Measurements from ENCODE around the gene GAS2L2.
"Not testable (repeated sequence)": the region's sequence is repeated elsewhere in the genome, so short reads cannot be mapped to it uniquely, and the experiment has no call there.

GAS2L2 gene

GRCh38 chr17:35757243-35757642 is 4.2 kb upstream of the GAS2L2 start:
- Histone ChIP-seq H3K9ac (ENCODE audit: low read depth, low read length) (no peak overlapping the region), H3K9me3 (ENCODE audit: control insufficient read depth, insufficient read depth, low read length) (no peaks in the 10 kb centered on the region), H3K4me3 (ENCODE audit: low read depth, low read length) (no peak overlapping the region)

DNA sequence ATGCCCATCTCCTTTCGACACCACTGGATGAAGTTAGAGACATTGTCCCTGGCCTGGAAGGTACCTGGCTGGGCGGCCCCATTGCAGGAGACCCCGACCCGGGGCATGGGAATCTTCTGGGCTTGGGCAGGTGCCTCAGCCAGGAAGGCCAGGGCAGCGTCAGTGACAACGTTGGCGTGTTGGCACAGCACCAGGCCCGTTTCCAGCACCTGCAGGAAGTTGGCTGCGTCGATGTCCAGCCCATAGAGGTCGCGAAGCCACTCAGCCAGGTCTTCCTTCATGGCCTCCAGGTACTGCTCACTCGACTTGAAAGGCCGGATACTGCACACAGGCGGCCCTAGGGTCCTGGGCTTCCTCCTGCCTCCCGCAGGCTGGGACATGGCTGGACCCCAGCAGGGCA is 568 bp downstream of the GAS2L2 start:
- H3K9ac ChIP-seq (ENCODE audit: low read depth, low read length): no peak overlapping the region
- no peaks in the 10 kb centered on the region for H3K4me1 ChIP-seq (ENCODE audit: control insufficient read depth, insufficient read depth, low read length)
- H3K36me3 ChIP-seq (ENCODE audit: control insufficient read depth, insufficient read depth, low read length): no peaks in the 10 kb centered on the region
- H3K27me3 ChIP-seq (ENCODE audit: control insufficient read depth, insufficient read depth, low read length): peaks cover 13% of the 10 kb centered on the region
- H3K9me3 ChIP-seq (ENCODE audit: control insufficient read depth, insufficient read depth, low read length): no peaks in the 10 kb centered on the region
- H3K27ac ChIP-seq (ENCODE audit: low read depth, low read length): no peak overlapping the region
- no peak overlapping the region for H3K4me3 ChIP-seq (ENCODE audit: low read depth, low read length)

More at GRCh38 chr17:35757243-35757642, 4.2 kb upstream of the GAS2L2 start:
- Histone ChIP-seq H3K36me3 (ENCODE audit: control insufficient read depth, insufficient read depth, low read length) (no peaks in the 10 kb centered on the region), H3K27me3 (ENCODE audit: control insufficient read depth, insufficient read depth, low read length) (no peaks in the 10 kb centered on the region), H3K4me1 (ENCODE audit: control insufficient read depth, insufficient read depth, low read length) (no peaks in the 10 kb centered on the region), H3K27ac (ENCODE audit: low read depth, low read length) (no peak overlapping the region)

GRCh38 chr17:35751541-35751940 is 1.5 kb downstream of the GAS2L2 start:
- not testable (repeated sequence) for H3K9ac ChIP-seq (ENCODE audit: low read depth, low read length)

DNA sequence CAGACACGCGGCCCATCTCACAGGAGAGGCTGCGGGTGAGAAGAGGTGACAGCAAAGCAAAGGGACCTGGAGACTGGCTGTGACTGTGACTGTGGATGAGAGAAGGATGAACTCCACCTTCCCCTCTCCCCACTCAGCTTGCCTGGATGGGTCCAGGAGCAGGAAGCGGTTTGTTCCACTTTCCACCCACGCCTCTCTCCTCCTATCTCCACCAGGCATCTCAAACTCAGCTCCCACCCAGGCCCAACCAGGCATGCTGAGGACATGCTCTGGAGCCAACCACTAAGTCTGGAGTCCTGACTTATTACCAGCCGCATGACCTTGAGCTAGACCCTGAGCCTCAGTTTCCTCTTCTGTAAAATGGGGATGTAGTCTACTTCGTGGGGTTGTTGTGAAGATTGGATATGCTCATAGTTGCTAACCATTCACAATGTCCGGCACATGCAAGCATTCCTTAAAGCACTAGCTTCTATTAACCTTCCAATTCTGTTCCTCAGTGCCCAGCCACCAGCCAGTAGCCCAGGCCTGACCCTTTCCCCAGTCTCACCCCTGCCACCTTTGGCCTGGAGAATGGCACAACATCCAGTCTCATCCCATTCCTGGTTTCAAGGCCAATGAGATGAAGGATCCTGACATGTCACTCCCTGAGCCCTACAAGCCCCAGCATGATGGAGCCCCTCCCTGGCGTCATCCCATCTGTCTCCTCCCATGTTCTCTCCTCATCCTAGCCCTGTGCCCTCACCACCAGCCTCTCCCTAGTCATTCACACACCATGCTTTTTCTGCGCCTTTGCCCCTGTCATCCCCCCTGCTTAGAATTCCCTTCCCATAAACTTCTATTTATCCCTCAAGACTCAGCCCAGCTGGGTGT is 2.3 kb downstream of the GAS2L2 start:
- Histone ChIP-seq H3K9ac (ENCODE audit: low read depth, low read length) (no peak overlapping the region), H3K27me3 (ENCODE audit: control insufficient read depth, insufficient read depth, low read length) (peaks cover 13% of the 10 kb centered on the region), H3K4me1 (ENCODE audit: control insufficient read depth, insufficient read depth, low read length) (no peaks in the 10 kb centered on the region), H3K27ac (ENCODE audit: low read depth, low read length) (no peak overlapping the region), H3K9me3 (ENCODE audit: control insufficient read depth, insufficient read depth, low read length) (no peaks in the 10 kb centered on the region), H3K4me3 (ENCODE audit: low read depth, low read length) (no peak overlapping the region), H3K36me3 (ENCODE audit: control insufficient read depth, insufficient read depth, low read length) (no peaks in the 10 kb centered on the region)

More at GRCh38 chr17:35751541-35751940, 1.5 kb downstream of the GAS2L2 start:
- H3K27ac ChIP-seq (ENCODE audit: low read depth, low read length); H3K4me1 ChIP-seq (ENCODE audit: control insufficient read depth, insufficient read depth, low read length); H3K36me3 ChIP-seq (ENCODE audit: control insufficient read depth, insufficient read depth, low read length); H3K4me3 ChIP-seq (ENCODE audit: low read depth, low read length); H3K9me3 ChIP-seq (ENCODE audit: control insufficient read depth, insufficient read depth, low read length): not testable (repeated sequence)
- H3K27me3 ChIP-seq (ENCODE audit: control insufficient read depth, insufficient read depth, low read length): peaks cover 13% of the 10 kb centered on the region

- Histone ChIP-seq H3K4me3 (ENCODE audit: low read depth, low read length) (peak overlapping the region; percentile 37; the same call in 1 of the 2 replicates), H3K4me1 (ENCODE audit: control insufficient read depth, insufficient read depth, low read length) (no peaks in the 10 kb centered on the region), H3K9ac (ENCODE audit: low read depth, low read length) (no peak overlapping the region), H3K27ac (ENCODE audit: low read depth, low read length) (no peak overlapping the region), H3K27me3 (ENCODE audit: control insufficient read depth, insufficient read depth, low read length) (peaks cover 13% of the 10 kb centered on the region), H3K36me3 (ENCODE audit: control insufficient read depth, insufficient read depth, low read length) (no peaks in the 10 kb centered on the region), H3K9me3 (ENCODE audit: control insufficient read depth, insufficient read depth, low read length) (no peaks in the 10 kb centered on the region)
These were observed 3.3 kb downstream of the GAS2L2 start for GRCh38 chr17:35749560-35750412.

- no peaks in the 10 kb centered on the region for H3K9me3 ChIP-seq (ENCODE audit: control insufficient read depth, insufficient read depth, low read length)
- H3K4me1 ChIP-seq (ENCODE audit: control insufficient read depth, insufficient read depth, low read length): no peaks in the 10 kb centered on the region
- no peak overlapping the region for H3K27ac ChIP-seq (ENCODE audit: low read depth, low read length)
- no peak overlapping the region for H3K9ac ChIP-seq (ENCODE audit: low read depth, low read length)
- H3K36me3 ChIP-seq (ENCODE audit: control insufficient read depth, insufficient read depth, low read length): no peaks in the 10 kb centered on the region
- no peak overlapping the region for H3K4me3 ChIP-seq (ENCODE audit: low read depth, low read length)
- peaks cover 13% of the 10 kb centered on the region for H3K27me3 ChIP-seq (ENCODE audit: control insufficient read depth, insufficient read depth, low read length)
These were observed 4.1 kb downstream of the GAS2L2 start for GRCh38 chr17:35748979-35749378.

DNA sequence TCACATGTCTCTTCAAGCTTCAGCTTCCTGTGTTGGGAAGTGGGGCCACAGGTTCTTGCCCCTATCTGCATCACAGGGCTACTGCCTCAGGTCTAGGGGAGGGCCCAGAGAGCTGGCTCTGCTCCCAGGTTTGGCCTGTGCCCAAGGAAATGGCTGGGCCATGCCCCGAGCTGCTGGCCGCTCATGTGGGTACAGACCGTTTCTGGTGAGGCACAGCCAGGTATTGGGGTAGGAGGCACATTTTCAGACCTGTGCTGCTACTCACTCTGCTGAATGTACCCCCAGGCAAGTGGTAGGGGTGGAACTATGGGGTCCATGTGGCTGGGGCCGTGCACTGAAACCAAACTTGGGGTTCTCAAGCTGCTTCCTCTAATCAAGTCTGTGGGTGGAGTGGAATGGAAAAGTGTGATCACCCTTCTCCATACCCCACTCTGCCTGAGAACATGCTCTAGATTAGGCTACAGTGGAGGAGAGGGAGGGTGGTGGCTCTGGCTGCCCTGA is 4.6 kb downstream of the GAS2L2 start:
- Histone ChIP-seq H3K9me3 (ENCODE audit: control insufficient read depth, insufficient read depth, low read length) (no peaks in the 10 kb centered on the region), H3K9ac (ENCODE audit: low read depth, low read length) (no peak overlapping the region), H3K36me3 (ENCODE audit: control insufficient read depth, insufficient read depth, low read length) (no peaks in the 10 kb centered on the region), H3K27me3 (ENCODE audit: control insufficient read depth, insufficient read depth, low read length) (peaks cover 17% of the 10 kb centered on the region), H3K4me1 (ENCODE audit: control insufficient read depth, insufficient read depth, low read length) (no peaks in the 10 kb centered on the region), H3K4me3 (ENCODE audit: low read depth, low read length) (no peak overlapping the region), H3K27ac (ENCODE audit: low read depth, low read length) (no peak overlapping the region)

GRCh38 chr17:35747540-35748017 is 5.5 kb downstream of the GAS2L2 start:
- peaks cover 25% of the 10 kb centered on the region for H3K27me3 ChIP-seq (ENCODE audit: control insufficient read depth, insufficient read depth, low read length)
- H3K9me3 ChIP-seq (ENCODE audit: control insufficient read depth, insufficient read depth, low read length): no peaks in the 10 kb centered on the region
- H3K9ac ChIP-seq (ENCODE audit: low read depth, low read length): no peak overlapping the region
- H3K4me1 ChIP-seq (ENCODE audit: control insufficient read depth, insufficient read depth, low read length): no peaks in the 10 kb centered on the region
- no peak overlapping the region for H3K4me3 ChIP-seq (ENCODE audit: low read depth, low read length)
- H3K36me3 ChIP-seq (ENCODE audit: control insufficient read depth, insufficient read depth, low read length): no peaks in the 10 kb centered on the region
- H3K27ac ChIP-seq (ENCODE audit: low read depth, low read length): no peak overlapping the region

GRCh38 chr17:35745749-35746320 is 7.2 kb downstream of the GAS2L2 start:
- peaks cover 43% of the 10 kb centered on the region for H3K27me3 ChIP-seq (ENCODE audit: control insufficient read depth, insufficient read depth, low read length)
- no peak overlapping the region for H3K27ac ChIP-seq (ENCODE audit: low read depth, low read length)
- H3K9me3 ChIP-seq (ENCODE audit: control insufficient read depth, insufficient read depth, low read length): no peaks in the 10 kb centered on the region
- no peak overlapping the region for H3K9ac ChIP-seq (ENCODE audit: low read depth, low read length)
- H3K4me1 ChIP-seq (ENCODE audit: control insufficient read depth, insufficient read depth, low read length): no peaks in the 10 kb centered on the region
- H3K36me3 ChIP-seq (ENCODE audit: control insufficient read depth, insufficient read depth, low read length): no peaks in the 10 kb centered on the region
- no peak overlapping the region for H3K4me3 ChIP-seq (ENCODE audit: low read depth, low read length)

- H3K27me3 ChIP-seq (ENCODE audit: control insufficient read depth, insufficient read depth, low read length): peaks cover 46% of the 10 kb centered on the region
- 0 out of 2 replicates have a peak, but pooled peaks cover 5% of the 10 kb centered on the region for H3K9me3 ChIP-seq (ENCODE audit: control insufficient read depth, insufficient read depth, low read length)
- H3K27ac ChIP-seq (ENCODE audit: low read depth, low read length): no peak overlapping the region
- H3K36me3 ChIP-seq (ENCODE audit: control insufficient read depth, insufficient read depth, low read length): no peaks in the 10 kb centered on the region
- no peak overlapping the region for H3K9ac ChIP-seq (ENCODE audit: low read depth, low read length)
- H3K4me3 ChIP-seq (ENCODE audit: low read depth, low read length): no peak overlapping the region
- H3K4me1 ChIP-seq (ENCODE audit: control insufficient read depth, insufficient read depth, low read length): no peaks in the 10 kb centered on the region
These were observed 7.8 kb downstream of the GAS2L2 start for GRCh38 chr17:35745246-35745645.
